CD4-positive, alpha-beta T cell treated with Interleukin-1 beta for 1 hour (primary cell): ENCODE results near the gene UCHL3.

Experiments
- DNase-seq, 2 donors: peaks; one replicate each; pipeline ENCODE4 v3.0.0-alpha.2; 2020 to 2022

UCHL3 gene

GRCh38 chr13:75635101-75635827 is 85.7 kb downstream of the UCHL3 start:
- DNase-seq = peak in 1 of 2 donors; percentile 19

DNA sequence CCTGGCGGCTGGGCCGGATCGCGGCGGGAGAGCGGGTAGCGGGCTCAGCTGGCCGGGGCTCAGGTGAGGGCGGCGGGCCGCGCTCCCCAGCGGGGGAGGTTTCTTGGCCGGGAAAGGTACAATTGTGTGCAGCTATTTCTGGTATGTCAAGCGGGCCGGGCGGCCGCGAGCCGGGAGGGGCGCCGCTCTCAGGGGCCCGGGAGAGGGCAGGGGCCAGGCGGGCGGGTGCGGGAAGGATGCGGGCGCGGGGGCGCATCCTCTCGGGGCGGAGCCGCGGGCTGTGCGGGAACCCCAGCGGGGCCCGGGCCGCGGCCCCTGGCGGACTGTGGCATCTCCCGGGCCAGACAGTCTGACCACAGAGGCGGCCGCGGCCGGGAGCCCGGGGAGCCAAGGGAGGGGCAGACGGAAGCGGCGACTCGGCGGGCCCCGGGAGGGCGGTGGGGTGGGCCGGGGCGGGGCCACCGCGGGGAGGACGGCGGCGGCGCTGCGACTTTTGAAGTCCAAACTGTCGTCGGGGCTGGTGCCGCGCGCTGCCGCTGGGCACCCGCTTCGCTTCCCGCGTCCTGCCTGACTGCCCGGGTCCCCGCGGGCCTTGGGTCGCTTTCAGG is 86.3 kb downstream of the UCHL3 start, which contains the start of gene LMO7:
LMO7 (plus strand) TSS at position 503 of the 608 bp plus-strand sequence. CDS start 328 bp downstream, outside the sequence.
- peak; percentile 41 to 58 for DNase-seq

DNA sequence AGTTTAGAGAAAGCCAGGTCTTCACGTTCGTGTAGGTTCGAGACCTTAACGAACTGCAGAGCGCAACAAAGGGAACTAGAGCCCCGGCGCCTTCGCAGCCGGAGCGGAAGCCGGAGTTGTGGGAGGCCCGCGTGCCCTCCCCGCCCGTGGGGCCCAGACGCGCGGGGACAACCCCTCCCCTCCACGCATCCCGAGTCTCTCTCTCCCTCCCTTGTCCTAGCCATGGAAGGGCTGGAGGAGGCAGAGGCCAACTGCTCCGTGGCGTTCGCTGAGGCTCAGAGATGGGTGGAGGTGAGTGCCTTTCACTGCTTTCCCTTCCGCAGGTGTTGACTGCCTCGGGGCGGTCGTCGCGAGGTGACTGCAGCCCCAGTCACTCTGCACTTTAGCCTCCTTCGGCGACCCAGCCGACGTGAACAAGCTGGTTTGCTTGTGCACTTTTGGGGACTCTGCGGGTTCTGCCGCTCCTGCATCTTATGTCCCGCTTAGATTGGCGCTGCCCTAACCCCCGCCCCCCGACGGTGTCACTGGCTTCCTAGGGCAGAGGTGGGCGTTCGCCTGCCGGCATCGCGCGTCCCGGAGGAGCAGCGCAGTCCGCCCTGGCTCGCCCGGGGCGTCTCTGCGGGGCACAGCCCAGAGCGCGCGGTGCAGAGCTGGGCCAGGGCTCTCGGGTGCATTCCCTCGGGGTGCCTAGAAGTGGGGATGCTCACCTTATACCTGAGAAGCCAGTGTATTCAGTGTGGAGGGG is 87.0 kb downstream of the UCHL3 start:
- DNase-seq = peak; percentile 22 to 39

DNA sequence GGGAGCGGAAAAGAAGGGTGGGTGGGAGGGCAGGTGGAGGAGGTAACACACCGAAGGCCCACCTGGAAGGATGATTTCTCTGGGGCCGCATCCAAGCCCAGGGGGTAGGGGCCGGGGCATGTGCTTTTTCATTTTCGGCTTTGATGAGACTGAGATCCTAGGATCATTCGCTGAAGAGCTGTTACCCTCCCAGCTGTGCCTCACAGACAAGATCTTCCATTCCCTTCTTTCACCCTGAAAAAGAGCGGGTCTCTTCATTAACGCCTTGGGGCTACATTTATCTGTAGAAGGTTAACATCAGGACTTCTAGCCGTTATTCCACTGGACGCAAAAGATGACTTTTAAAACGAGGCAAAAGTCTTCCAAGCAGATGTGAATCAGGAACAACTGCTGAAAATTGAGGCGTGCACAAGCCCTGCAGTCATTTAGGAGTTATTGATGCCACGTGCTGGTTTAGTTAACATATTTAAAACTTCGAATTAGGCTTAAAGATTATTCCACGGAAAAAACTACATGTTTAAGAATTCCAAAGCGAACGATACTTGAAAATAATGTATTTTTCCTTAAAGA is 87.7 kb downstream of the UCHL3 start:
- no peak for DNase-seq

DNA sequence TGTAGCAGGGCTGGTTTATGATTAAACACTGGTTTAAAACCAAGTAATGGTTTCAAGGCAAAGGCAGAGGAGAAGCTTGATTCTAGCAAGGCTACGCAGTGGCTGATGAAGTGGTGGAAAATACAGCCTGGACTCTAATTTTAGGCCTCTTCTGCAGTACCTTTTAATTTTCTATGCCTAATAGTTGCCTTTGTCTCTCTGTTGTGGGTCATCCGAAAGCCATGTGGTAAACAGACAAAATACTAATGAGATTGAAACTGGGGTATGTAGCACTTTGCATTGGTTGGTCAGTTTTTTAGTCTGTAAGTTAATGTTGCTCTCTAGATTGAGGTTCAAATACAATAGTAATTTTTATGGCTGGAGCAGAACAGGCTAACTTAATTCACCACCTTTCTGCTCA is 89.9 kb downstream of the UCHL3 start:
- DNase-seq = no peak

DNA sequence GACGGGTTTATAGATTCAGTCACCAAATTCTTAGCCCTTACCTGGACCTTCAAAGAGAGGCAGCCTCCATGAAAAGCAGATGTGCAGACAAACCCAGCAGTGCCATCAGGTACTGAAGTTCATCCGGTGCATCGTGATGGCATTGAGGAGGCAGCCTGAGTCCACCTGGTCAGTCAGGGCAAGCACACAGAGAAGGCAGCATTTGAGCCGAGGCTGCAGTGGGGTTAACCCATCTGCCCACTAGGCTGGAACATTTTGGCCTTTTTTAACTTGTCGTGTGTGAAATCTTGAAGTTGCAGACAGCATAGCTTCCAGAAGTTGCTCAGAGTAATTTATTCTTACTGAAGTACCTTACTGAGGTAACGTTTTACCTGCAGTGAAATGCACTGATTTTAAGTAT is 91.4 kb downstream of the UCHL3 start:
- DNase-seq = no peak

DNA sequence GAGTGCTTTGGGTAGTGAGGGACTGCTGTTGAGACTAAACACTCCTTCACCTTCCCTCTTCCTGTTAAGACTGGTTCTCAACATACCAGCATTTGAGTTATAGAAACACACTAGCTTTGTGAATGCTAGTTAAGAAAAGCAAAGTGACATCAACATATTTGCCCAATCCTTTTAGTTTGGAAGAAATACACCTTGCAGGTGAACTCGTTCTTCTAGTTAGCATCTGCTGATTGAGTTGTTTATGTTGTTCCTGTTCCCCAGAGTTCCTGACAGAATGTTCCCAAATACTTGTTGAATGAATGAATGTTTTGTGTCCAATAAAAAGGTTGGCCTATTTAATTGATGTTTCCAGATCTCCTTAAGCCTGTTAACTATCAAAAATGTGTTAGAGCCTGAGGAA is 93.6 kb downstream of the UCHL3 start:
- DNase-seq = no peak

DNA sequence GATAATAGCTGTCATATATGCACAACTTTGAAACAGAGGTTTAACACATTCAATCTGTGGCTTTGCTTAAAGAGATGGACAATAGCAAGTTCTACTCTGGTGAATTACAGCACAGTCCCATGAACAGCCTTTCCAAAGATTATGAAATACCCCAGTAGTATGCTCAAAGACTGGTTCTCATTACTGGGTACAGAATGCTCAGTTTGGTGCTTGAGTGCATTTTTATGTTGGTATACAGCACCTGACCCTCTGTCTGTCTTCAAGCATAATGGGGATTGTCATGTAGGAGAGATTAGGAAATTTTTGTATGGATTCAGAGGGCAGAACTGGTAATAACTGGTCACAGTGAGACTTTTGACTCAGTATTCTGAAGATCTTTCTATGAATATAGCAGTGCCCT is 94.1 kb downstream of the UCHL3 start:
- no peak for DNase-seq

DNA sequence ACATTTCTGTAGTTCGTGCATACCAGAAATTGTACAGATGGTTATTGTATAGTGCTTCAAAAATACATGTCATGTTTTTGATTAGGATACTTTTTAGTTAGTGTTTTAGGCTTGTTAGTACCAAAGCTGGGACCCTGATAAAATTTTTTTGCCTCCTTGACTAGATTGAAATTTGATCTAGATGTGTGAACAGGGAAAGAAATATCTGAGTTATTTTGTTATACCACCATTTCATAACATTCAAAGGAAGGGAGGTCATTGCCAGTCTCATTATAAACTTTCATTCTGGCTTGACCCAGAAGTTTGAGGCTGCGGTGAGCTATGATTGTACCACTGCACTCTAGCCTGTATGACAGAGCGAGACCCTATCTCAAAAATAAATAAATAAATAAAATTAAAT is 95.5 kb downstream of the UCHL3 start:
- DNase-seq = no peak

- DNase-seq = no peak
Observed at GRCh38 chr13:75647126-75647784, 97.7 kb downstream of the UCHL3 start.

DNA sequence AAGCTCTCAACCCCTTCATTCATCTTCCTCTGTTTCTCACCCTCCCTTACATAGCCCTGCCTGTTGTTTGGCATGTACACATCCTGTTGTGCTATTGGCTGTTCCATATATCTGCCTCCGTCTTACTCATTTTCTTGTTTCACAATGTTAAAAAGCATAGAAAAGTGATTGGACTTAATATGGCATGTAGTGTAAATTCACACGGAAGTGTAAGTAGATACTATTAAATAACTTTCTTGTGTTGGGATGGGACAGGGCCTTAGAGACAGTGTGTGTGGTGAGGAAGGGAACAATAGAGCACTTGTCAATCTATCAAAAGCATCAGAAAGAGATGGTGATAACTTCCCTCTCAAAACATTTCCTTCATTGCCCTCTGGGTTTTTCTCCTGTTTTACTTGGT is 98.9 kb downstream of the UCHL3 start:
- no peak for DNase-seq

GRCh38 chr13:75651013-75651412 is 101.4 kb downstream of the UCHL3 start:
- DNase-seq = no peak

DNA sequence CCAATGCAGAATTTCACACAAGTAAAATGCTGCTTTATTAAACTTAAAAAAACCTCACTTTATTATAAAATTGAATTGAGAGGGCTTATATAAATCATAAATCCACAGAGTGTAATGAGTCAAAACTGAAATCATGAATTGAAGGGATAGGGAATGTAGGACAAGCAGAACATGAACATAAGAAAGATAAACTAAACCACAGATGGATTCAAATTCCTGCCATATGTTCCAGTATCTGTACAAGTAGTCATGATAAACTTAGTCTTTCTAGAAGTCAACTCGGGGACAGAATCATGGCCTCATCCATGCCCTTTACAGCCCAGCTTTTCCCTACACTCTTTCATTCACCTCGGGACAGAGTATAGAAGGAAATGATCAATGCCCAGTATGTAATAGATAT is 103.1 kb downstream of the UCHL3 start:
- no peak for DNase-seq
